GM20000 (cell line): Measurements from ENCODE around the gene MEF2A.

Source experiments
- DNase-seq: peaks from one replicate; pipeline ENCODE4 v3.0.0; 2012; ENCODE audit warnings: low spot score
- CTCF ChIP-seq: IDR thresholded peaks from 2 replicates; pipeline ENCODE4 v1.5.1; 2012; ENCODE audit warnings: mild to moderate bottlenecking, control low read depth; ENCODE audit errors: extremely low read depth, missing control alignments

MEF2A gene

DNA sequence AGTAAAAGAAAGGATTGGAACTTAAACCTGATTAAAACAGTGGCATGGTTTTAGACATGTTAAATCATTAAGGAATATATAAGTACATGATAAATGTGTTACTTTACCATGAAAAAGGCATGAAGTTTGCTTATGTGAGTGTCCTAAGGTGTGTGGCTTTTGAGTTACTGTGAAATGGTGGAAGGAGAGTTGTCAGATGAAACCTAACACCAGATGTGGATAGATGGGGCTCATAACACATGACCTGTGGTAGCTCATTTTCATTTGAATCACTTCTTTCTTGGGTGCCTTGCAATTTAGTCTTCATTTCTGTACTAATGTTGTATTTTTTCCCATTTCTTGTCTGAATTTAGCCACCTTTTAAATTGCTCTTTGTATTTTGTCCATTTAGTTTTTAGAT lies 13.0 kb downstream of the MEF2A start:
- no peak for DNase-seq
- no peak for TF ChIP-seq CTCF

- DNase-seq: no peak
- no peak for TF ChIP-seq CTCF
Measured at GRCh38 chr15:99580076-99580475, 14.3 kb downstream of the MEF2A start.

DNA sequence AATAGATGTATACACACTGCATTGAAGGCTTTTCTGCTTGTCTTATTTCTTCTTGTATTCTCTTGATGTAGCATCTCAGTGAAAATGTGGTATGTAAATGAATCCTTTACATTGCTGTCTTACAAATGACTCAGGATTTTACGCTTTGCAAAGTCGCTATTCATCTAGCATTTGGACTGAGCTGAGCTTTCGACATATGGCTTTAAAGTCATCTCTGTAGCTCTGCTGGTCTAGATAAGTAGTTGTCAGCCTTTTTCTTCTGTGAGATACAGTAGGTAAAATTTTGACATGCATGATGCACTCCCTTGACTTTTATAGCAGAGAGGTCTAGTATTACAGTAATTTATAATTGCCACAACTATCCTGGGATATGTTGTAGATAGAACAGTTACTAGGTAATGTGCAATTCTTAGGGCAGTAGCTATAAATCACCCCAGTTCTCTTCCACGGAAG lies 16.8 kb downstream of the MEF2A start:
- no peak for DNase-seq
- no peak for TF ChIP-seq CTCF

- DNase-seq: no peak
- TF ChIP-seq CTCF: no peak
Measured at GRCh38 chr15:99584081-99584600, 18.4 kb downstream of the MEF2A start.

- no peak for DNase-seq
Measured at GRCh38 chr15:99586121-99586520, 20.3 kb downstream of the MEF2A start.

GRCh38 chr15:99589801-99590200 lies 24.0 kb downstream of the MEF2A start:
- DNase-seq: no peak
- no peak for TF ChIP-seq CTCF

More at GRCh38 chr15:99586121-99586520, 20.3 kb downstream of the MEF2A start:
- no peak for TF ChIP-seq CTCF

DNA sequence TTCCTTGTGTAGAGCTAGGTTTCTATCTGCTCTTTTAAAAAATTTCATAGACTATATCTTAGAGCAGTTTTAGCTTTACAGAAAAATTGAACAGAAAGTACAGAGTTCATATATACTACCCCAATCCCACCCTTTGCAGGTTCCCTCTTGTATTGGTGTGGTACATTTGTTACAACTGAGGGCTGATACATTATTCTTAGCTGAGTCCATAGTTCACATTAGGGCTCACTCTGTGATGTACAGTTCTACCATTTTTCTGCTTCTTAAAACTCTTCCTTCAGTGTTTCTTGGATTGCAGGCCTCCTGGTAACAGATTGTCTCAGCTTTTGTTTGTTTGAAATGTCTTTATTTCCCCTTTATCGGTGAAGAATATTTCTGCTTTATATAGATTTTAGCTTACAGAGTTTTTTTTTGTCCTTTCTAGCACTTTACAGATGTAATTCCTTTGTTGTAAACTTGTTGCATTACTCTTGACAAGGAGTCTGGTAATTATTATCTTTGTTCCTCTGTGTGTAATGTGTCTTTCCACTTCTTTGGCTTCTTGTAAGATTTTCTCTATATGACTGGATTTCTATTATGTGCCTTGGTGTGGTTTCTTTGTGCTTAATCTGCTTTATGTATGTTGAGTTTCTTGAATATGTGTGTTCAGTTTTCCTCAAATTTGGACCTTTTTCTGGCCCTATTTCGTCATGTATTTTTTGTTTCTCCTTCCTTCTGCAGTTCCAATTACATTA lies 25.3 kb downstream of the MEF2A start:
- TF ChIP-seq CTCF: no peak

More for the DNA sequence above, 25.3 kb downstream of the MEF2A start:
- DNase-seq: no peak
